Activated CD8-positive, alpha-beta T cell treated with anti-CD3 and anti-CD28 coated beads, Interleukin-2, amount 10 ng/mL, durations not matched to agents 7 days and 5 days (primary cell): Measurements from ENCODE around the gene KRT71. TPM values are rescaled to one million over a fixed set of nuclear protein-coding genes. Genes with fewer than 3 reads are reported as not detected.

Experiments used
- ATAC-seq: fragments of 150-1000 bp; cut with Tn5 transposase; one replicate; pipeline ENCODE4 v1.10.0; 2021; ENCODE audit warnings: moderate library complexity
- CTCF ChIA-PET: fragments of 350-600 bp; sonication (Branson Sonifier 250); formaldehyde crosslinking; loops from one replicate; lab custom pipeline; 2021; ENCODE audit warnings: antibody characterized with exemption; lab: Charles Lee
- POLR2A ChIA-PET: fragments of 350-600 bp; sonication (Branson Sonifier 250); formaldehyde crosslinking; loops from one replicate; lab custom pipeline; 2021; ENCODE audit warnings: antibody characterized with exemption; lab: Charles Lee
- DNase-seq: peaks from one replicate; pipeline ENCODE4 v3.0.0-alpha.2; 2020
- H3K27ac Mint-ChIP-seq: one replicate; pipeline ENCODE4 v1.8.0; 2021; ENCODE audit warnings: mild to moderate bottlenecking, mixed read lengths
- H3K27me3 Mint-ChIP-seq: one replicate; pipeline ENCODE4 v1.8.0; 2021; ENCODE audit warnings: low read depth, mixed read lengths
- H3K36me3 Mint-ChIP-seq: one replicate; pipeline ENCODE4 v1.8.0; 2021; ENCODE audit warnings: low read depth, mixed read lengths
- H3K4me1 Mint-ChIP-seq: one replicate; pipeline ENCODE4 v1.8.0; 2021; ENCODE audit warnings: low read depth, mixed read lengths
- H3K4me3 Mint-ChIP-seq: one replicate; pipeline ENCODE4 v1.8.0; 2021; ENCODE audit warnings: mild to moderate bottlenecking, mixed read lengths
- H3K9me3 Mint-ChIP-seq: one replicate; pipeline ENCODE4 v1.8.0; 2022; ENCODE audit warnings: mixed read lengths; ENCODE audit not compliant: insufficient read depth
- total RNA-seq, 2 experiments: library from RNA; stranded (reverse); gene quantifications; one replicate each; pipeline ENCODE4 v1.2.3, GENCODE V29; 2021

The KRT71 gene
- total RNA-seq, 2 experiments from 2014 or later, result not detected

DNA sequence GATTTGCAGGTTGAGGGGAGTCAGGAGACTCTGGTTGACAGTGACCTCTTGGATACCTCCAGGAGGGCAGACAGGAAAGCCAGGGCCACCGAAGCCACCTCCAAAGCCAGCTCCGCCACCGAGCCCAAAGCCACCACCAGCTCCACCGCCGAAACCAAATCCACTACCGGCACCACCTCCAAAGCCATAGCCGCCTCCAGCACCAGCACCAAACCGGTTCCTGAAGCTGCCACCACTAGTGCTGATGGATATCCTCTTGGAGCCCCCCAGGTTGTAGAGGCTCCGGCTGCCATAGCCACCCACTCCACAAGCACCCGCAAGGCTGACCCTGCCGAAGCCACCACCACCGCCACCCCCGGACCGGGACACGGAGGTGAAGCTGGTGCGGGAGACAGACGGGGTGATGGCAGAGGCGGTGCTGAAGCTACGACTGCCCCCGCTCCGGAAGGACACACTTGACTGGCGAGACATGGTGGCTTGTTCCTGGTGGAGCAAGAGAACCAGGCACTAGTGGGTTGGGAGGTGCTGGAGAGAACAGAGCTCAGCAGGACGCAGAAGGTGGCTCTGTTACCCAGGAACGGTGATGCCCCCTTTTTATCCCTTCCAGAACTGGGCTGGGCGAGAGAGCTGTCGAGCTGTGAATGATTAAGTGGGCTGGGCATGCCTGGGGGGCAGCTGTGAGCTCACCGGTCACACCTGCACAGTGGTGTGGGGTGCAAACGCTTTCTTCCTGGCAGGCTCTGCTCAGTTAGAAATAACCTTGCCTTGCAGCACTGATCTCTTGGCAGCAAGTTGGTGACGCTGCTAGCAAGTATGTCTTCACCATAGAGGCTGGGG is 32.9 kb downstream of the KRT71 start, which contains the start of gene KRT5:
Gene KRT5 (minus strand): TSS at position 569 of the 837 bp plus-strand sequence. CDS start 98 bp downstream, at position 471.
- peak; percentile 13 for DNase-seq
- ChIA-PET CTCF (no interaction called here), POLR2A (no interaction called here)
- Mint-ChIP-seq H3K27me3 (peaks cover 11% of the 10 kb centered on the region), H3K36me3 (no peaks in the 10 kb centered on the region), H3K27ac (no peak within 1 kb of the TSS), H3K4me1 (no peaks in the 10 kb centered on the region), H3K9me3 (no peaks in the 10 kb centered on the region), H3K4me3 (no peak within 1 kb of the TSS)
- ATAC-seq, result no peak

DNA sequence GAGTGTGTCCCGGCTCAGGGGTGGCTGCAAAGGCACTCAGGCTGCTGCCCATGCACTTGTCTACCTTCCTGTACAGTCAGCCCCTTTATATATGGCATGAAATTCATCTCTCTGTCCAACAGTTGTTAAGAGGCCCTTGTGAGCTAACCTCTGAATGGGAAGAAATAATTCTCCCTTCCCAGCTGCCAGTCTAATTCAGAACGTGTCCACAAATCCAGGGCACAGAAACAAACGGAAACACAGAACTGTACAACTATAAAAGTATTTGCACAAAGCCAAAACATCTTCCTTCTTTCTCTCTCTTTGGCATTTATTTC is 33.6 kb downstream of the KRT71 start:
- H3K4me1 Mint-ChIP-seq, result no peaks in the 10 kb centered on the region
- POLR2A ChIA-PET, result no interaction called here
- peaks cover 11% of the 10 kb centered on the region for H3K27me3 Mint-ChIP-seq
- H3K4me3 Mint-ChIP-seq, result no peak overlapping the region
- CTCF ChIA-PET, result no interaction called here
- no peak for ATAC-seq
- DNase-seq, result peak; percentile 12
- no peaks in the 10 kb centered on the region for H3K36me3 Mint-ChIP-seq
- no peaks in the 10 kb centered on the region for H3K9me3 Mint-ChIP-seq
- no peak overlapping the region for H3K27ac Mint-ChIP-seq

DNA sequence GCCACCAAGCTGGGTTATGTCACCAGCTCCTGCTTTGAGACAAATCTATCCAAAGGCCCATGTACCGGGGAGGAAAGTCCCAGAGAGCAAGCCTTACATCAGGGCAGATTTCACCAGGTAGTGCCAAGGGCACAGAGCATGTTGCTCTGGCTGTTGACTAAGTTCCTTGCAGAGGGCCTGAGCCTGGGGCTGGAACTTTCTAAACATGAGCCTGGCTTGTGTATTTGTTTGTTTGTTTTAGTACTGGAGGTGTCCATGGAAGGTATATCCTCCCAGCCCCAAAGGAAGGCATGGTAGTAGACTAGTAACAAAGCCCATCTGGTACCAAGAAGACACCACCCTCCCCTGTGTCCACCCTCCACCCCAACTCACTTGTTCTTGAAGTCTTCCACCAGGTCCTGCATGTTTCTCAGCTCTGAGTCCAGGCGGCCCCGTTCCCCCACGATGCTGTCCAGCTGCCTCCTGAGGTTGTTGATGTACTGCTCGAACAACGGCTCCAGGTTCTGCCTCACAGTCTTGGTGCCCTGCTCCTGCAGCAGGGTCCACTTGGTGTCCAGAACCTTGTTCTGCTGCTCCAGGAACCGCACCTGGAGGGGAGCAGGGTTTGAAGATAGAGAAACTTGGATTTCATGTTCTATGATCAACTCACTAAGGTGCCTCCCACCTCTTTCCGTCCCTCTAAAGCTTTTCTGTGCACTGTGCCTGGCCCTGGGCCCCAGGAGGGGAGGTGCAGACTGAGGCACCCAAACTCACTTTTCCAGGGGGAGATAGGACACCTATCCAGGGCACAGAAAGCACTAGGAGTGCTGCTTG is 34.2 kb downstream of the KRT71 start:
- no peaks in the 10 kb centered on the region for H3K9me3 Mint-ChIP-seq
- no peaks in the 10 kb centered on the region for H3K4me1 Mint-ChIP-seq
- peaks cover 13% of the 10 kb centered on the region for H3K27me3 Mint-ChIP-seq
- H3K36me3 Mint-ChIP-seq, result no peaks in the 10 kb centered on the region
- no peak overlapping the region for H3K27ac Mint-ChIP-seq
- no peak for ATAC-seq
- peak; percentile 14 for DNase-seq
- no peak overlapping the region for H3K4me3 Mint-ChIP-seq
- ChIA-PET POLR2A (no interaction called here), CTCF (no interaction called here)

DNA sequence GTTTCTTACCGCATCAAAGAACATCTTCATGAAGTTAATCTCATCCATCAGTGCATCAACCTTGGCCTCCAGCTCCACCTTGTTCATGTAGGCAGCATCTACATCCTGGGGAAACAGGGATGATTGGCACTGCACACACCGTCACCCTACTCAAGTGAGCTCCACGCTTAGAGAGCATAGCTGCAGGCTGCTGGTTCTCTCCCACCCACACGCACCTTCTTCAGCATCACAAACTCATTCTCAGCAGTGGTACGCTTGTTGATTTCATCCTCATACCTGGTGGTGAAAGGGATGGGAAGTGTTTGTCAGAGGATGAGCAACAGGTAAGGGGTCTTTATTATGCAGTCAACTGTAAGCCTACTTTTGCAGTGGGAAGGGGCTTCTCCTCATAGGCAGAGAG is 35.1 kb downstream of the KRT71 start:
- CTCF ChIA-PET, result no interaction called here
- H3K27me3 Mint-ChIP-seq, result peaks cover 16% of the 10 kb centered on the region
- no peaks in the 10 kb centered on the region for H3K4me1 Mint-ChIP-seq
- no peak overlapping the region for H3K4me3 Mint-ChIP-seq
- DNase-seq (peak; percentile 12), ATAC-seq (no peak)
- no peak overlapping the region for H3K27ac Mint-ChIP-seq
- POLR2A ChIA-PET, result no interaction called here
- H3K36me3 Mint-ChIP-seq, result no peaks in the 10 kb centered on the region
- no peaks in the 10 kb centered on the region for H3K9me3 Mint-ChIP-seq

DNA sequence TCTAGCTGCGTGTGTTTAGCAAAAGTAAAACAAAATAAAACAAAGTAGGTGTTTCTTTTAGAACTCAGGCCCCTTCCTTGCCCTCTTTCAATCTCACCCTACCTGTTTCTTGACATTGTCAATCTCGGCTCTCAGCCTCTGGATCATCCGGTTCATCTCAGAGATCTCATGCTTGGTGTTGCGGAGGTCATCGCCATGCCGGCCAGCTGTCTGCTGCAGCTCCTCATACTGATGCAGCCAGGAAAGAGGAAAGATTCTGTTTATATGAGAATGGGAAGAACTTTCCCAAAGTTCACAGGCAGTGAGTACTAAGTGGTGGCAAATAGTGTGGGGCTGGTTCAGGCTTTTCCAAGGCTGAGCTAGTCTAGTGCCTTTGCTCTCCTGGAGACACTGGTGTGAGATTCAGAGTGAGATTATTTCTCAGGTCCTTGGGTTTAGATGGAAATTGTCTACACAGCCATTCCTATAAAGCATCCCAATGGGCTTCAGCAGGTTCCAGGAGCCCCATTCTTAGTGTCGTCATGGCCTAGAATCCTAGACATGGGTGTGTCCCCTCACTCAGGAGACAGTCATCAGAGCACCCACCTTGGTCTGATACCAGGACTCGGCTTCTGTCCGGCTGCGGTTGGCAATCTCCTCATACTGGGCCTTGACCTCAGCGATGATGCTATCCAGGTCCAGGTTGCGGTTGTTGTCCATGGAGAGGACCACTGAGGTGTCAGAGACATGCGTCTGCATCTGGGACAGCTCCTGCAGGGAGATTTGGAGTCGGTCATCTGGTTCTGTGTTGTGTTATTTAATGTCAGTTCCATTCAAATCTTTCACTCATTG is 35.7 kb downstream of the KRT71 start:
- H3K27ac Mint-ChIP-seq, result no peak overlapping the region
- ChIA-PET CTCF (interaction anchor here (1.6 to 1.7 kb wide), 2 partner anchors 9 to 363 kb away, joined by 4 to 9 read pairs; no protein-coding TSS in a partner anchor), POLR2A (no interaction called here)
- no peaks in the 10 kb centered on the region for H3K36me3 Mint-ChIP-seq
- DNase-seq (peak; percentile 11), ATAC-seq (no peak)
- no peaks in the 10 kb centered on the region for H3K9me3 Mint-ChIP-seq
- no peak overlapping the region for H3K4me3 Mint-ChIP-seq
- peaks cover 16% of the 10 kb centered on the region for H3K27me3 Mint-ChIP-seq
- no peaks in the 10 kb centered on the region for H3K4me1 Mint-ChIP-seq

DNA sequence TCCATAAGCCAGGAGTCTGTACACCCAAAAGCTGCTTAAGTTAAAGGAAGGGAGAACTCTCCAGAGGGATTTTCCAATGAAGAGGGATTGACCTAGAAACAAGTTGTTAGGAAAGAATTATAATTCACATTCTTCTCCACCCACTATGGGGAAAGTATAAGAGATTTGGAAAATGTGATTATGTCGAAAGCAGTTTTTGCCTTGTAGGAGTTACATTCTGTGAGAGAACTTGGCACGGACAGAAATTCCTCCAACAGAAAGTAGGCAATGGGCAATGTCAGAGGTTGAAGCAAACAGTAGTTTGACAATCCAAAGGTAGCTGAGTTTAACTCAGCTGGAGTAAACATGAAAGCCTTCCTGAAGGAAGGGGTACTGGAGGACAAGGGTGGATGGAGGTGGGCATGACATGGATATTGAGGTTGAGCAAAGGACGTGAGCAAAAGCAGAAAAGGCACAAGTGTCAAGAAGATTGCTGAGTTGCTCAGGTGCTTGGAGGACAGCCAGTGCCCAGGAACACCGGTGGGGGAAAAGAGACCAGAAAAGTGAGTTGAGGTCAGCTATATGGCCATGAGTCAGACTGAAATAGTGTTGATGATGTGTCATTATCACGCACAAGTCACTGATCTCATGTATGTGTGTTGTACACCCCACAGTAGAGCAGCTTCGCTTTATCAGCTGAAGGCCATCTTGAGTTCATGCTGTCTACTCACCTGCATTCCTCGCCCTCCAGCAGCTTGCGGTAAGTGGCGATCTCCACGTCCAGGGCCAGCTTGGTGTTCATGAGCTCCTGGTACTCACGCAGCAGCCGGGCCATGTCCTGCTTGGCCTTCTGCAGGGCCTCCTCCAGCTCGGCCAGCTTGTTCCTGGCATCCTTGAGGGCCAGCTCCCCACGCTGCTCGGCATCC is 36.8 kb downstream of the KRT71 start:
- no peak overlapping the region for H3K27ac Mint-ChIP-seq
- ATAC-seq (no peak), DNase-seq (no peak)
- H3K9me3 Mint-ChIP-seq, result peaks cover 2% of the 10 kb centered on the region
- no peak overlapping the region for H3K4me3 Mint-ChIP-seq
- ChIA-PET POLR2A (no interaction called here), CTCF (interaction anchor here (1.4 to 1.7 kb wide), 3 partner anchors 8 to 364 kb away, joined by 4 to 9 read pairs (median 4); no protein-coding TSS in a partner anchor)
- H3K4me1 Mint-ChIP-seq, result no peaks in the 10 kb centered on the region
- peaks cover 16% of the 10 kb centered on the region for H3K27me3 Mint-ChIP-seq
- no peaks in the 10 kb centered on the region for H3K36me3 Mint-ChIP-seq

DNA sequence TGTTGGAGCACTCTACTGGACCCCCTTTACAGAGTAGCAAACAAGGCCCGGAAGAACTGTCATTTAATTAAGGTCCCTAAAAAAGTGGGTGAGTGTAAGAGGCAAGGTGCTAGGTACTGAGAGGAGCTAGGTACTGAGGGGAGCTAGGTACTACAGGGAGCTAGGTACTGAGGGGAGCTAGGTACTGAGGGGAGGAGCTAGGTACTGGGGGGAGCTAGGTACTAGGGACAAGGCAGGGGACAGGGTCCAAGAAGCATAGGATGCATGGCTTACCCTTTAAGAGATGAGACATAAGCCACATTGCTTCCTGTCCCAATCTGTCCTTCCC is 37.7 kb downstream of the KRT71 start:
- H3K36me3 Mint-ChIP-seq, result no peaks in the 10 kb centered on the region
- no peak overlapping the region for H3K4me3 Mint-ChIP-seq
- ATAC-seq, result no peak
- H3K27me3 Mint-ChIP-seq, result peaks cover 18% of the 10 kb centered on the region
- no peak overlapping the region for H3K27ac Mint-ChIP-seq
- no peaks in the 10 kb centered on the region for H3K4me1 Mint-ChIP-seq
- peaks cover 7% of the 10 kb centered on the region for H3K9me3 Mint-ChIP-seq
- POLR2A ChIA-PET, result no interaction called here
- CTCF ChIA-PET, result interaction anchor here (1.4 to 1.7 kb wide), 2 partner anchors 143 to 365 kb away, joined by 4 to 9 read pairs; no protein-coding TSS in a partner anchor
- DNase-seq, result no peak

DNA sequence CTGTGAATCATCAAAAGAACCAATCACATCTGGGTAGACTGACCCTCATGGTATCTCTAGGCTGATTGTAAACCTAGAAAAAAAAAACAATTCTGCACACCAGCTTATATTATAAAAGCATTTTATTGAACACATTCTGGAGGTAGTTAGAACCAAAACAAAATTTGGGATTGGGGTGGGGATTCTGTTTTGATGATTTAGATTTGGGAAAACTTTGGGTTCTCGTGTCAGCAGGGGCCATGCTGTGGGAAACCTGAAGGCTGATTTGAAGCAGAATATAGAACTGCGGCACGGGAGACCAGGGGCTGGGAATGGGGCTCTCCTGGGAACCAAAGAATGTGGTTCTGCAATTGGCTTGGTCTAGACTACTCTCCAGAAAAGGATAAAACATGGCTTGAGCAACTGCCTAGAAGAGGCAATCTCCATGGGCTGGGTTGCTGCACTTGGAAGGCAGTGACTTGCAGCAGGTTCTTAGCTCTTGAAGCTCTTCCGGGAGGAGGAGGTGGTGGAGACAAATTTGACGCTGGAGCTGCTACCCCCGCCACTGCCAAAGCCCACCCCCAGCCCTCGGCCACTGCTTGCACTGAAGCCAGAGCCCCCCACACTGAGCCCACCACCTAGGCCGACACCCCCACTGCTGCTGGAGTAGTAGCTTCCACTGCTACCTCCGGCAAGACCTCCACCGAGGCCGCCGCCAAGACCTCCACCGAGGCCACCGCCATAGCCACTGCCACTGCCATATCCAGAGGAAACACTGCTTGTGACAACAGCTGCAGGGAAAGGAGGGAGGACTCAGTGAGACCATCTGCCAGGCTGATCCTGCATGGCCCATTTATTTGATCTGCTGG is 38.2 kb downstream of the KRT71 start:
- DNase-seq (no peak), ATAC-seq (no peak)
- no peak overlapping the region for H3K4me3 Mint-ChIP-seq
- peaks cover 7% of the 10 kb centered on the region for H3K9me3 Mint-ChIP-seq
- peaks cover 22% of the 10 kb centered on the region for H3K27me3 Mint-ChIP-seq
- POLR2A ChIA-PET, result no interaction called here
- H3K27ac Mint-ChIP-seq, result no peak overlapping the region
- no peaks in the 10 kb centered on the region for H3K4me1 Mint-ChIP-seq
- no peaks in the 10 kb centered on the region for H3K36me3 Mint-ChIP-seq
- CTCF ChIA-PET, result interaction anchor here (1.2 to 1.4 kb wide), 2 partner anchors 142 to 356 kb away, joined by 3 to 4 read pairs; no protein-coding TSS in a partner anchor

DNA sequence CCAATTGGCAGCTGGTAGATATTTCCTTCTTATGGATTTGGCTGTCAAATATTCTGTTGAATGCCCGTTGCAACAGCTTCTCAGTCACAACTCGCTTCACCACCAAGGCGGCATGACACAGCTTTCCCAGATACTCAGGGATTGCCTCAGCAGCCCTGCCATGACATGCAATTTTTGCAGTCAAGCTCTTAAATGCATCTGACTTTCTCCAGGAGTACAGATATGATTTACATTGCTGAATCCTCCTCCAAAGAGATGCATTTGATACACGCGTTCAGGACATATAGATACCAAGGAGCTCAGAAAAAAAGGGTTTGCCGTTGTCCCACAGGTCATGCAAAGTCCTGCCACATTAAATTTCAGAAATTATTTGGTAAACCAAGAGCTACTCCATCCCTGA is 39.2 kb downstream of the KRT71 start:
- peaks cover 7% of the 10 kb centered on the region for H3K9me3 Mint-ChIP-seq

DNA sequence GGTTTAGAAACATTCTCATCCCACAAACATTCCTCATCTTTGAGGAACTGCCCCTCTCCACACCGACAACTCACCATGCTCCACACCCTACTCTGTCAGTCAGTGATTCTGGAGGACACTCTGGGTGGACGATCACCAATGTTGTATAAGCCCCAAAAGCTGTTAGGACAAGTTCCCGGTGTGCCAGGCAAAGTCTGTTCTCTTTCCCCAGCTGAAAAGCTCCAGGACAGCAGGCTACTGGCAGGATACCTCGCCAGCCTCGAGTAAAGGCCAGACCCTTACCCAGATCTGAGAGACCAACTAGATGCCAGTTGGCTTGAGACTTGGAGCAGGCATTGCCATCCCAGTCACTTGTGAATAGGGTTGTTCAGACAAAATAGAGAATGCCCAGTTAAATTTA is 44.7 kb downstream of the KRT71 start:
- ATAC-seq (no peak), DNase-seq (no peak)
- H3K4me1 Mint-ChIP-seq, result no peaks in the 10 kb centered on the region
- peaks cover 46% of the 10 kb centered on the region for H3K27me3 Mint-ChIP-seq
- H3K9me3 Mint-ChIP-seq, result peaks cover 7% of the 10 kb centered on the region
- ChIA-PET POLR2A (no interaction called here), CTCF (interaction anchor here (0.9 to 2.2 kb wide), 5 partner anchors 9 to 372 kb away, joined by 3 to 9 read pairs (median 3); no protein-coding TSS in a partner anchor)
- H3K27ac Mint-ChIP-seq, result no peak overlapping the region
- H3K4me3 Mint-ChIP-seq, result no peak overlapping the region
- no peaks in the 10 kb centered on the region for H3K36me3 Mint-ChIP-seq

More for the DNA sequence above, 39.2 kb downstream of the KRT71 start:
- ATAC-seq (no peak), DNase-seq (no peak)
- ChIA-PET POLR2A (no interaction called here), CTCF (interaction anchor here (0.7 to 1.2 kb wide), 2 partner anchors 11 to 357 kb away, joined by 3 read pairs; no protein-coding TSS in a partner anchor)
- Mint-ChIP-seq H3K4me3 (no peak overlapping the region), H3K27me3 (peaks cover 24% of the 10 kb centered on the region), H3K4me1 (no peaks in the 10 kb centered on the region), H3K36me3 (no peaks in the 10 kb centered on the region), H3K27ac (no peak overlapping the region)
